Skeletal muscle cell (primary cell): ENCODE measurements around the gene QSOX2.

Source experiments
- DNase-seq: peaks from one replicate; pipeline ENCODE4 v3.0.0-alpha.2; 2010; ENCODE audit warnings: low read depth
- H3K4me3 ChIP-seq: 2 replicates; pipeline ENCODE4 v1.5.1; 2011; ENCODE audit warnings: low read depth, mild to moderate bottlenecking, control low read depth, low read length, moderate library complexity

Gene QSOX2

DNA sequence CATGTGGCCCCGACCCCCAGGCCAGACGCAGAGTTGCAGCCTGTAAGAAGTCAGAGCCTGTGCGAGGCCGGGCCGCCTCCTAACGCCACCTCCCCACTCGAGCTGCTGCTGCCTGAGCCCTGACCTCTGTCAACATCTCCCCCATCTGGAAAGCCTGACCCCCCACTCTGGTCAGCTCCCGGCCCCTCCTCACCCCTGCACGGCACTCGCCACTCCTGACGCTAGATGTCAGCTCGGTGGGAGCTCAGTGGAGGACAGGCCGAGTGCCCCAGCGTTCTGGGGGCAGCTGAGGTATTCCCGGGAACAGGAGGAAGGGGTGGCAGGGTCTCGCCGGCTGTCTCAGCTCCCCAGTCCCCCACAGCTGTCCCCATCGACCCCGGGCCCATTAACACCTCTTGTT lies 60.5 kb downstream of the QSOX2 start:
- DNase-seq = no peak

GRCh38 chr9:136182850-136183422 lies 62.7 kb downstream of the QSOX2 start:
- no peak overlapping the region for H3K4me3 ChIP-seq
- no peak for DNase-seq

More for the DNA sequence above, 60.5 kb downstream of the QSOX2 start:
- H3K4me3 ChIP-seq = no peak overlapping the region

- no peak for DNase-seq
- no peak overlapping the region for H3K4me3 ChIP-seq
These were observed 63.2 kb downstream of the QSOX2 start for GRCh38 chr9:136182420-136182787.

- no peak for DNase-seq
- H3K4me3 ChIP-seq = no peak overlapping the region
These were observed 63.7 kb downstream of the QSOX2 start for GRCh38 chr9:136181784-136182419.

- no peak overlapping the region for H3K4me3 ChIP-seq
- no peak for DNase-seq
These were observed 65.0 kb downstream of the QSOX2 start for GRCh38 chr9:136180586-136180985.

DNA sequence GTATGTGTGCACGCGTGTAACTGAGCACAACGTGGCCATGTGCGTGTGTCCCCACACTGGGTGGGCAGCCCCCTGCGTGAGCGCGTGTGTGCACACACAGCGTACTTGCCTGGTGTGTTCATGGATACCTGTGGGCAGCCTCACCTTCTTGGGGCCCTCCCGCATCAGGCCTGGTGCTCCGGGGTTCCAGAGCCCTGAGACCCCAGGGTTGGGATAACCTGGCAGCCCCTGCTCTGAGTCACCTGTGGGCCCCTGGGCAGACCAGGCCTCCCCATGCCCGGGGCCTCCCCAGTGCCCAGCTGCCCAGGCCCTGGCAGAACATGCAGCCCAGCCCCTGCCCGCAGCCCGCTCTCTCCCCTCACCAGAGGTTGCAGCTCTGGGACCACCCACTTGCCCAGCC lies 65.9 kb downstream of the QSOX2 start:
- no peak for DNase-seq
- H3K4me3 ChIP-seq = no peak overlapping the region

GRCh38 chr9:136179101-136179616 lies 66.5 kb downstream of the QSOX2 start:
- no peak overlapping the region for H3K4me3 ChIP-seq
- DNase-seq = no peak

GRCh38 chr9:136178773-136179075 lies 66.9 kb downstream of the QSOX2 start:
- H3K4me3 ChIP-seq = no peak overlapping the region
- no peak for DNase-seq

GRCh38 chr9:136178061-136178772 lies 67.4 kb downstream of the QSOX2 start:
- DNase-seq = no peak
- H3K4me3 ChIP-seq = no peak overlapping the region

DNA sequence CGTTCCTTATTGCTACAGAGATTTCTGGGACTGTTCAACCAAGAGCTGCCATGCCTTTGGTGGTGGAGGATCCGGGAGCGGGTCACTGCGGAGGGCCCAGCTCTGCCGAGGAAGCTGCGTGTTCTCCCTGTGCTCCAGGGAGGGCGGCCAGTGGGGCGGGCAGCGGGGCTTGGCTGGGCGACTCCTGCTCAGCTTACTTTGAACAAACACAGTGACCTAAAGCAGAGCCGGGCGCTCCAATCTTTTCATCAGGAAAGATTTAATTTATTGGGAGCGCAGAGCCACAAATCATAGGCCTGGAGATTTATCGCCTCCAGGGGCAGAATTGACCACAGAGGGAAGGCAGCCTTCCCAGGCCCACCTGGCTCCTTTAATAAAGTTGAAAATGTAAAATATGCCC lies 68.4 kb downstream of the QSOX2 start:
- H3K4me3 ChIP-seq = no peak overlapping the region
- no peak for DNase-seq

DNA sequence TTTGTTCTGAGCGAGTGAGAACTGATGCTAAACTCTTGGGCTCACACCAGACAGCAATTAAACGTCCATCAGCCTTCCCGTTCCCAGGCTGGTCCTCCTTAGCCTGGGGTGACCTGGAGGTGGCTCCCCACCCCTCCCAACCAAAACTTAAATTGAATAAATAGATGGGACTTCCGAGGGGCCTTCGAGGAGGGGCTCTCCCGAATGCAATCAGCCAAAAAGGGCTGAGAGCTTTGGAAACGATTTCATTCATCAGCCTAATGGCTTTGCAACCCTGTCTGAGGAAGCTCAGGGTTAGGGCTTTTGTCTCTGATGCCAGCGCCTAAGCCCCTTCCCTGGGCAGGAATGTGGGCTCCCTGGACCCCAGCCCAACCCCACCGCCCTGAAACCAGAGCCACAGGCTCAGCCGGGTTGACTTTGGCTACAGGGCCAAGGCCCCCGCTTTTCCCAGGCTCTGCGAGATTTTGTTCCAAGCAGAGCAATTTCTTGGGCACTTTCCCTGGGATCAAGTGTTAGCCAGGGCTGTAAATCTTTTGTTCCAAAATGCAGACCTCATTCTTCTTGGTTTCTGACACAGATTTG lies 69.9 kb downstream of the QSOX2 start:
- H3K4me3 ChIP-seq = no peak overlapping the region
- DNase-seq = no peak

- no peak overlapping the region for H3K4me3 ChIP-seq
- no peak for DNase-seq
These were observed 70.6 kb downstream of the QSOX2 start for GRCh38 chr9:136174779-136175615.

- H3K4me3 ChIP-seq = no peak overlapping the region
- DNase-seq = no peak
These were observed 71.8 kb downstream of the QSOX2 start for GRCh38 chr9:136173648-136174290.

DNA sequence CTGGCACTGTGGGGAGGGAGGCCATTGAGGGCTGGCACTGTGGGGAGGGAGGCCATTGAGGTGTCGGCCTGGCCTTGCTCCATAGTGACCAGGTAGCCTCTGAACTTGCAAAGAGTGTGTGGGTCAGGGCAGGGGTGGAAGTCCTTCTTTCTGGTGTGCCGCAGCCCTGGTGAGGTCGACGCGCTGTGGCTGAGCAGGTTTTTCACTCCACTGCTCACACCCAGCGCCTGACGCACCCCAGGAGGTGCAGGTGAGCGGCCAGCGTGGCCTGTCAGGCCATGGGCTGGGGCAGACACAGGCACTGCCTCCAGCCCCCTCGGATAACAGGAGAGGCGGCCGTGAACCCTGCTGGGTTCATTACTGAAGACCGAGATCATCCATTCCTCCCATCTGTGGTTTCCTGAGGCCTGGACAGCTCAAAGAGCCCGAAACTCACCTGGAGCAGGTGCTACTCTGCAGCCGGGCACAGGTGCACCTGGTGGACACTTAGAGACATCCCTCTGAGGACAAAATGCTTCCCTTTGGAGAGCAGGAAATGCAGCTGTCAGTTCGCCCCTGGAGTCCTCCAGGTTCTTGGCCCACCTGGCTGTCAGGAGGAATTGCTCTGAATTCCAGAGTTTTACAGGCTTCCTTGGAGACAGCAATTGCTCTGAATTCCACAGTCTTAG lies 73.1 kb downstream of the QSOX2 start:
- no peak overlapping the region for H3K4me3 ChIP-seq
- no peak for DNase-seq

- no peak for DNase-seq
These were observed 73.7 kb downstream of the QSOX2 start for GRCh38 chr9:136171801-136172411.

DNA sequence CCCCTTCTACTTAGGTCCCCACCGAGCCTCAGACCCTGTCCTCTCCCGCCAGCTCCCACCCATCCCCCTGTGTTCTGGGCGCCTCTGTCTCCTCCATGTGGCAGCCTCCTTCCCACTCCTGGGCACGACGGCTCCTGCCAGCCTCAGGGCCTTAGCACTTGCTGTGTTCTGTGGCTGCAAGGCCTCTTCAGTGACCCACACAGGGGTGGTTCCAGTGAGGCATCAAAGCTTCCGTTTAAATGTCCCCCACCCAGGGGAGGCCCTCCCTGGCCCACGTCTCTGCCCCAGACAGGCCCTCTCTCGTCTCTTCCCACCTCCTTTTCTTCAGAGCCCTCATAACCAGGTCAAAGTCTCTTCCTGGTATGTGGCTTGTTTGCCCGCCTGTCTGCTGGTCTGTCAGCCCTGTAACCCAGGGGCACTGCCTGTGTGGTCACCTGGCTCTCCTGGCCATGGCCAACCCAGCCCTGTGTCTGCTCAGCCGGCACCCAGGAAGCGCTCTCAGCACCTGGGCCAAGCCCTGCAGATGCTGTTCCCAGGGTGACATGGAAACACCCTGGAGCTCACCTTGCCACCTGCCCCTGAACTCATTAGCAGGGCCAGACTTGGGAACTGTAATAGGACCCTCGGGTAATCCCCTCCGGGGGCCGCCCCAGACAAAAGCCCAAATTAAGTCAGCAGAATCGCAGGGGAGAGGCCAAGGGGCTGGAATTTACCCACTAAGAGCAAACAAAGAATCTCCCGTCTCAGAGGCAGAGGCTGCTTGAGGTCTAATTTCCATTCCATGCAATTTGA lies 74.4 kb downstream of the QSOX2 start:
- H3K4me3 ChIP-seq = no peak overlapping the region
- DNase-seq = no peak

More at GRCh38 chr9:136171801-136172411, 73.7 kb downstream of the QSOX2 start:
- no peak overlapping the region for H3K4me3 ChIP-seq

DNA sequence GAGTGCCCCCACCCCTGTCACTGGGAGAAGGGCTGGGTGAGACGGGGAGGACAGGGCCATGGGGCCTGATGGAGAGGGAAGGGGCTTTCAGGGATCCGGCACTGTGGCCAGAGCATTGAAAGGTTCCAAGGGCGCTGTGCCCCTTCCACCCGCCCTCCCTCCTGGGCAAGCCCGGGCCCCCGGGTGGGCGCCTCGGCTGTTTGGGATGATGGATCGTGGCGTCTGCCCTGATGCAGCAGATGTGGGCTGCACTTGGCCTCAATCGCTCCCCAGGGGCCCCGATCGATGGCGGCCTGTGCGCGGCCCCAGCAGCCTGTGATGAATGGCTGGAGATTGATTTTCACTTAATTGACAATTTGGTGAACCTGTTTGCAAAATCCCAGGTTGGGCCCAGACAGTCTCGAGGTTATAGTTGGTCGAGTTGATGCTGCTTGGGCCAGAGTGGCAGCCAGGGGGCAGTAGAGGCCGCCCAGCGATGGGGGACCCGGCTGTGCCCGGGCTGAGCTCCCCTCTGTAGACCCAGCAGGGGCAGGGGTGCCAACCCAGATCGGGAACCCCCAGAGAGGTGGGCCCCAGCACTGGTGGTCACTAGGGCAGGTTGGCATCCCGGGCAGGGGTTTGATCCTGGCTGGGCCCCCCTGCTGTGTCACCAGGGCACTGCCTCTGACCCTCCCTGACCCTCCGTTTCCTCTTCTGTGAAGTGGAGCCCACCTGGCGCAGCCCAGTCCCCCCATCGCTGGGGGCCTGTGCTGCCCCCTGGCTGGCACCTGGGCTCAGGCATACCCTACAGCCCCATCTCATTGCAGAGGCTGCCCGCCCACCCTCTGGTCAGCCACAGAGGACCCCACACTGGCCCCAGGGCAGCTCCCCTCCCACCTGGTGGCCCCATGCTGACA lies 75.4 kb downstream of the QSOX2 start:
- no peak overlapping the region for H3K4me3 ChIP-seq
- no peak for DNase-seq
